ENCODE measurements around the gene MTG2.
A peak's percentile ranks its signal among the peaks of the same experiment; 100 is the strongest.

Gene MTG2

GRCh38 chr20:62163485-62163865 lies 19.4 kb upstream of the MTG2 start:
- no peak for DNase-seq (ENCODE audit: low read depth in 2 of 2)

GRCh38 chr20:62163986-62164762 lies 18.7 kb upstream of the MTG2 start:
- no peak for DNase-seq (ENCODE audit: low read depth in 2 of 2)

DNA sequence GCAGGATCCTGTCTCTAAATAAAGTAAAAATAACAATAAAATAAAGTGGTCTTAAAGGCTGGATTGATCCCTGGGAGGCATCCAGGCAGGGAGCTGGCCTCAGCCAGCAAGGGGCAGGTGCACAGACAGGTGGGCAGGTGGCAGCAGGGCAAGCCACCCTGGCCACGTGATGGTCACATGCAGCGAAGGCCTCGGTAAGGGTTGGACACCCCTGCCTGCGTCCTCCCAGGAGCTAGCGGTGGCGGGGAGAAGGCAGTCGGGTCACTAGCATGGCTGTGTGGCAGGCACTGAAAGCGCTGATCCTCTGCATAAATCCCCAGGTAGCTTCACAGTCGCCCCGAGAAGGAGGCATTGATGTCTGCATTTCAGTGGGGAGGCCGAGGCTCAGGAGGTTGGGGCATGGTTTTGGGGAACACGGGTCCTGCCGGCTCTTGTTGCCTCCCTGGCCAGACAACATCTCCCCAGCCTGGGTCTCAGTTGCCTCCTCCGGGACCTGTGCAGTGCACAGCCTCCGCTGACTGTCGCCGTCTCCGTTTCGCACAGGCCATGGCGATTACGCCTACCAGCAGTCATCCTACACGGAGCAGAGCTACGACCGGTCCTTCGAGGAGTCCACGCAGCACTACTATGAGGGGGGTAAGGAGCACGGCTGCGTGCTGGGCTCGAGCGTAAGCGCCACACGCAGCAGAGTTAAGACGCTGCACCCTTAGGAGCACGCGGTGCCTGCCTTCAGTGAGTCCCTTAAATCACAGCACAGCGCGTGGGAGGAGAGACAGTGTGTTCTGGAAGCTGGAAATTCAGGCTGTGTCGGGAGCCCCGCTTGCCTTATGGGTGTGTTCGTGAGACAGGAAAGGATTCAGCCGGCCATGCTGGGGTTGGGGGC lies 17.7 kb upstream of the MTG2 start:
- no peak for DNase-seq (ENCODE audit: low read depth in 2 of 2)

- no peak for DNase-seq (ENCODE audit: low read depth in 2 of 2)
Measured at GRCh38 chr20:62165762-62166399, 16.9 kb upstream of the MTG2 start.

GRCh38 chr20:62167474-62167873 lies 15.4 kb upstream of the MTG2 start:
- no peak for DNase-seq (ENCODE audit: low read depth in 2 of 2)

DNA sequence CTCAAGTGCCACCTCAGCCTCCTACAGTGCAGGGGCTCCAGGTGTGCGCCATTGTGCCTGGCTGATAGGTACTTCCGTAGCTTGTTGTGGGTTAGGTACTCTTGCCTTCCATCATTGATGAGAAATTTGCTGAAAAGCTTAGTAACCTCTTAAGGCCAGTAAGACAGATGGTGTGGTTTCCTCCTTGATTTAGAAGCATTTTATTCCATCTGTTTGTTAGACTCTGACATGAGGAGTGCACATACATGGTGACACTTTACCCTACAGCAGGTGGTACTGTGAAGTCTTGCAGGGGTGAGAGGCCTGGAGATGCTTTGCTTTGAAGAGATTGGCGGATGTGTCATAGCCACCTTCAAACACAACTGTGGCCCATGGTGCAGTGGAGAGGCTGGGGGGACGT lies 14.8 kb upstream of the MTG2 start:
- DNase-seq (ENCODE audit: low read depth in 2 of 2), result no peak

DNA sequence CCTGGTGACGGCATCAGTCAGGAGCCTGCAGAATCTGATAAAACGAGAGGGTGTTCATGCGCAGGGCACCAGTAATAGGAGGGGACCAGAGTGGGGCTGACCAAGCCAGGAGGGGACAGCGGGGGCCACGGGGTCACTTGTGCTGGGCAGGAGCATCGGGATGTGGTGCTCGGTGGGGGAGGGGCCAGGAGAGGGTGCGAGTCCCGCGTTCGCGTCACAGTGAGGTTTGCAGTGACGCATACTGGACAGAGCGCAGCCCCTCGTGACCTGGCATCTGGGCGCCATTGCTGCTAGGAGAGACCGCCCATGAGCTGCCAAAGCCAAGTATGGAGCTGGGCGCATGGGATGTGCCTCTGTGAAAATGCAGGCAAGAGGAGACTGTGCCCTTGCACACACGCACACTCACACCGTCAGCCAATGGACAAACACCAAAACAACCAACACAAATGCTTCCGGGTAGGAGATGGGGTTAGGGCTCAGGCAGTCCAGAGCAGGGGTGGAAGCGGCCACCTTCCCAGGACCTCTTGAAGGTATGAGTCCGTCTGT lies 13.9 kb upstream of the MTG2 start:
- no peak for DNase-seq (ENCODE audit: low read depth in 2 of 2)

GRCh38 chr20:62170536-62170935 lies 12.3 kb upstream of the MTG2 start:
- no peak for DNase-seq (ENCODE audit: low read depth in 2 of 2)

DNA sequence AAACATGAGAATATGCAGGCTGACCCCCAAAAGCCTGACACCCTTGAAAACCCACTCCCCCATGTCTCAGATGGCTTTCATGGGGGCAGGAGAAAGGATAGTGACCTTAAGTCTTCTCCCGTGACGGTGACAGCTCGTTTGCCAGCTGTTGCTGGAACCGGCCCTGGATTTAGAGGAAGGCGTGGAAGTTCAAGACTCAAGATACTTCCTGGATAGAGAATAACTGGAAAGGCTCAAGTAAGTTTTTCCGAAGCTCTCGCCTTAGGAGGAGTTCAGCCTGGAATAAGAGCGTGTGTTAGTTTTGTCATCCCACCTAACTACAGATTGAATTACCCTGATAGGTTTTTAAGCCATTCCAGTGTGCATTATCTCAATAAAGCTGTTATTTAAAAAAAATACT lies 11.6 kb upstream of the MTG2 start:
- no peak for DNase-seq (ENCODE audit: low read depth in 2 of 2)

DNA sequence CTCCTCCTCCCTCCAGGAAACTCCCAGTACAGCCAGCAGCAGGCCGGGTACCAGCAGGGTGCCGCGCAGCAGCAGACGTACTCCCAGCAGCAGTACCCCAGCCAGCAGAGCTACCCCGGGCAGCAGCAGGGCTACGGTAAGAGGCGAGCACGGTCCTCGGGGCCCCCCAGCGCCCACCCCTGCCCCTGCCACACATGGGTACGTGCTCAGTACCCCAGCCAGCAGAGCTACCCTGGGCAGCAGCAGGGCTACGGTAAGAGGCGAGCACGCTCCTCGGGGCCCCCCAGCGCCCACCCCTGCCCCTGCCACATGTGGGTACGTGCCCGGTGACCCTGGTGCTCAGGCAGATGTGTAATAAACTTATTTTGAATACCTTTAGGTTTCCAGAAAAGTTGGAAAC lies 10.2 kb upstream of the MTG2 start:
- no peak for DNase-seq (ENCODE audit: low read depth in 2 of 2)

- no peak for DNase-seq (ENCODE audit: low read depth in 2 of 2)
Measured at GRCh38 chr20:62174021-62174804, 8.6 kb upstream of the MTG2 start.

GRCh38 chr20:62174870-62175624 lies 7.8 kb upstream of the MTG2 start:
- DNase-seq (ENCODE audit: low read depth in 2 of 2), result no peak

DNA sequence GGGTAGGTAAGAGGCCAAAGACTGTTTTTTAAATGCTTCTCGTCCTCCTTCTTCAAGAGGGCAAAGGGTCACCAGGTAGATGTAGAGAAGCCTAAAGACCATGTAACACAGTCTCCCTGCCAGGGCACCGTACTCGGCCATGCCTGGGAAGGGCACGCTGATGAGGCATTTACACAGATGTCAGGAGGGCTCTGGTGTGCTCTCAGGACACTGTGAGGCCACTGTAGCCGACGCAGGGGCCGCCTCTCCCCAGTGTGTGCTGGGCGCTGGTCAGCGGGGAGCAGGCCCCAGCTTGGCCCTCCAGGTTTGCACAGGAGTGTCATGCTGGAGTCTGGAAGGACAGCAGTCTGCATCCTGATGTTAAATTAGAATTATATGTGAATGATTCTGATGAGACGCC lies 7.1 kb upstream of the MTG2 start:
- DNase-seq (ENCODE audit: low read depth in 2 of 2), result no peak

DNA sequence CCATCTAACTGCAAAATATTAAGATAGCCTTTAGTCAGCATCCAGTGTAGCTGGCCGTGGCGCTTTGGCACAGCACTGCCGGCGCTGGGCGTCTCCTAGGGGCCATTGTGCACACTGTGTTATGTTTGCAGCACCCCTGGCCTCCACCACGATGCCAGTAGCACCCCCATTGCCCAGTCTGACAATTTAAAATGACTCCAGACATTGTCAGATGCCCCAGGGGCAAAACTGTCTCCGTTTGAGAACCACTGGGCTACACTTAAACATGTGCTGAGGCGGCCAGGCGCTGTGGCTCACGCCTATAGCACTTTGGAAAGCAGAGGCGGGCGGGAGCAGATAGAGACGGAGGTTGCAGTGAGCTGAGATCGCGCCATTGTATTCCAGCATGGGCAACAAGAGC lies 6.0 kb upstream of the MTG2 start:
- DNase-seq (ENCODE audit: low read depth in 2 of 2), result no peak

GRCh38 chr20:62177307-62177706 lies 5.5 kb upstream of the MTG2 start:
- DNase-seq (ENCODE audit: low read depth in 2 of 2), result peak in 1 of 2 experiments; percentile 4

DNA sequence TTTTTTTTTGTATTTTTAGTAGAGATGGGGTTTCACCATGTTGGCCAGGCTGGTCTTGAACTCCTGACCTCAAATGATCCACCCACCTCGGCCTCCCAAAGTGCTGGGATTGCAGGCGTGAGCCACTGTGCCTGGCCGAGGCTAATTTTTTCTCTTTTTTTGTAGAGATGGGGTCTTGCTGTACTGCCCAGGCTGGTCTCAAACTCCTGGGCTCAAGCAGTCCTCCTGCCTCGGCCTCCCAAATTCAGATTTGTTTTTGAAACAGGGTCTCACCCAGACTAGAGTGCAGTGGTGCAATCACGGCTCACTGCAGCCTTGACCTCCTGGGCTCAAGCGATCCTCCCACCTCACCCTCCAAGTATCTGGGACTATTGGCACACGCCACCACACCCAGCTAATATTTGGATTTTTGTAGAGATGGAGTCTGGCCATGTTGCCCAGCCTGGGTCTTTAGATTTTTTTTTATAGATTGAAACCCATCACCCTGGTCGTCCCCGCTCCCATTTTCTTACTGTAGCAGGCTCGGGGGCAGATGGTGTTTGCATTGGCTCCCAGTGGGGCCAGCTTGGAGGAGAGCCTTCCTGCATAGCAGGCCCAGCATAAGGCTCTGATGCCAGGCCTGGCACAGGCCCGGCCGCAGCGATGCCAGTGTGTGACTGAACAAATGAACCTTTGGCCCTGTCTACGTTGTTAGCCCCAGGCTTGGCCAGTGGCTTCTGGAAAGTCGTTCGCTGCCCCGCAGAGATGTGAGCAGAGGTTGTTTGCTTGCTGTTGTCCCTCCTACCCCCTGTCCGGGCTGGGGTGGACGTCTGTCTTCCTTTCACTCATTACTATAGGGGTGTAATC lies 4.3 kb upstream of the MTG2 start:
- no peak for DNase-seq (ENCODE audit: low read depth in 2 of 2)

DNA sequence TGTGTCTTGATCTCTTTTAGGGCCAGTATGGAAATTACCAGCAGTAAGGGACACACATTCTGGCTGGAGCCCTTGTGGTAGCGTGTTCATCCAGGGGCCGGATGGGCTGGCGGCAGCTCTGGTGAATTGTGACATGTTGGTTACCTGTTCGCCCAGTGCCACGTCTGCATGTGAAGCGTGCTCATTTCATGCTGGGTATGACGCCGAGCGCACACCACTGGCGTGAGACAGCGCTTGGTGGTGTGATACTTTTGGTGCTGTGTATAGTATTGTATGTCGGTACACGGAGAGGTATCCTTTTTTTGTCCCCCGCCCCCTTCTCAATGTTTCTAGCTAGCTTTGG lies 3.7 kb upstream of the MTG2 start:
- no peak for DNase-seq (ENCODE audit: low read depth in 2 of 2)

DNA sequence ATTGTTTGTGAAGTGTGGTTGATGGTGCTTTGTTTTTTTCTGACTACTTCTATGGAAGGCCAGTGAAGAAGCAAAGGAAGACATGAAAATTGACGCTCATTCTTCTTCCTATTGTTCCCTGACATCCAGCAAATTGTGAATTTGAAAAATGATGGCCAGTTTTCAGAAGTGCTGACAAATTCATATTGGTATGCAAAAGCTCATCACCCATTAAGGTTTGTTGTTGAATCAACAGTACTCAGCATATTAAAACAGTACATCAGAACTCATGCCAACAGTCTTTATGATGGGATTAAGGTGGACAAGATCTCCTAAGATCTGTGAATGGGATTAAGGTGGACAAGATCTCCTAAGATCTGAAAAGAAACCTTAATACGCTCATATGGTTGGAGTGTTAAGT lies 1.0 kb upstream of the MTG2 start:
- DNase-seq (ENCODE audit: low read depth in 2 of 2), result no peak

GRCh38 chr20:62183426-62184142 lies 756 bp downstream of the MTG2 start:
- DNase-seq (ENCODE audit: low read depth in 2 of 2), result no peak

DNA sequence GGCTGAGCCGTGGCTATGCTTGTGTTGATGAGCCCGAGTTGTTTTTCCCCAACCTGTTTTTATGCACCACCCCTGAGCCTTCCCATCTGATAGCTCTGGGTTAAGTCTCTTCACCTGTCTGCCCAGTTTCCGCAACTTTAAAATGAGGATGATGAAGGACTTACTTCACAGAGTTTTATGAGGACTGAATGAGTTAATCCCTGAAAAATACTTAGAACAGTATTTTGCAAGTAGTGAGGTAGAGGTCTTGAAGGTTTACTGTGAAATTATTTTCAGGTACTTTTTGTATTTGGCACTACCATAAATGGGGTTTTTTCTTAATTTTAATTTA lies 3.2 kb downstream of the MTG2 start:
- no peak for DNase-seq (ENCODE audit: low read depth in 2 of 2)

Measured in fibroblast of skin of left biceps (primary cell).